ENCODE data around the gene OR1L6. TPM values are rescaled to one million over a fixed set of nuclear protein-coding genes. Genes with fewer than 3 reads are reported as not detected.

Gene OR1L6
- polyA plus RNA-seq, 1 donor (not counting 4 experiments of a cell fraction or from before 2014, with no cell fraction given): not detected

DNA sequence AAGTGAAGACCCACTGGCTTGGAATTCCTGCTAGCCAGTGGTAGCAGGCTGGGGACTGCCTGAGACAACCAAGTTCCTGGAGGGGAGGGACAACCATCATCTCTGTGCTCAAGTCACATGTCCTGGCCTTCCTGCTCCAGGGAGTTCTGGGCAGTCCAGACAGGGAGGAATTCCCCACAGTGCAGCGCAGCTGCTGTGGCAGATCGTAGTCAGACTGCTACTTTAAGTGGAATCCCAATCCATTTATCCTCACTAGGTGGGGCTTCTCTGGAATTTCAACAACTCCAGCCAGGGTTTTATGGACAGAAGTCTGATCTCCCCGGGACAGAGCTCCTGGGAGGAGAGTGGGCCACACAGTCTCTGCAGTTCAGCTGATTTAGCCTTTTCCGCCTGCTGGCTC is 25.7 kb downstream of the OR1L6 start:
- no peaks in the 10 kb centered on the region for H3K4me1 ChIP-seq (ENCODE audit: control insufficient read depth, extremely low read depth, insufficient read depth, low read length)
- no peak overlapping the region for H3K4me3 ChIP-seq (ENCODE audit: control insufficient read depth in 2 of 3, extremely low read depth in 1 of 3, insufficient read depth in 2 of 3, low read depth in 1 of 3, low read length in 3 of 3)
- no peak for DNase-seq (ENCODE audit: low read depth, low spot score)
- no peaks in the 10 kb centered on the region for H3K36me3 ChIP-seq (ENCODE audit: control insufficient read depth in 2 of 2, extremely low read depth in 1 of 2, insufficient read depth in 2 of 2, low read length in 2 of 2)
- no peak overlapping the region for H3K27ac ChIP-seq (ENCODE audit: control insufficient read depth, insufficient read depth, low read length)
- dilution Hi-C loops (cut with MboI; ENCODE audit: extremely low pct_ligation_motif_present, low sequenced_read_pairs): no loop called here
- no peak overlapping the region for H3K9ac ChIP-seq (ENCODE audit: control insufficient read depth, extremely low read depth, insufficient read depth, low read length)
- no peak for FAIRE-seq
- TF ChIP-seq, protein P1, sequence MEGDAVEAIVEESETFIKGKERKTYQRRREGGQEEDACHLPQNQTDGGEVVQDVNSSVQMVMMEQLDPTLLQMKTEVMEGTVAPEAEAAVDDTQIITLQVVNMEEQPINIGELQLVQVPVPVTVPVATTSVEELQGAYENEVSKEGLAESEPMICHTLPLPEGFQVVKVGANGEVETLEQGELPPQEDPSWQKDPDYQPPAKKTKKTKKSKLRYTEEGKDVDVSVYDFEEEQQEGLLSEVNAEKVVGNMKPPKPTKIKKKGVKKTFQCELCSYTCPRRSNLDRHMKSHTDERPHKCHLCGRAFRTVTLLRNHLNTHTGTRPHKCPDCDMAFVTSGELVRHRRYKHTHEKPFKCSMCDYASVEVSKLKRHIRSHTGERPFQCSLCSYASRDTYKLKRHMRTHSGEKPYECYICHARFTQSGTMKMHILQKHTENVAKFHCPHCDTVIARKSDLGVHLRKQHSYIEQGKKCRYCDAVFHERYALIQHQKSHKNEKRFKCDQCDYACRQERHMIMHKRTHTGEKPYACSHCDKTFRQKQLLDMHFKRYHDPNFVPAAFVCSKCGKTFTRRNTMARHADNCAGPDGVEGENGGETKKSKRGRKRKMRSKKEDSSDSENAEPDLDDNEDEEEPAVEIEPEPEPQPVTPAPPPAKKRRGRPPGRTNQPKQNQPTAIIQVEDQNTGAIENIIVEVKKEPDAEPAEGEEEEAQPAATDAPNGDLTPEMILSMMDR (optimal IDR thresholded peaks at IDR 0.05 in 1 of 3, IDR thresholded peaks at IDR 0.05 in 1 of 3, conservative IDR thresholded peaks at IDR 0.05 in 1 of 3; ENCODE audit: extremely low read depth in 1 of 3, insufficient read depth in 2 of 3, low read length in 3 of 3): no peak
- no peak for TF ChIP-seq EZH2 (IDR thresholded peaks at IDR 0.05; ENCODE audit: low read length)
- H3K27me3 ChIP-seq (ENCODE audit: control insufficient read depth, extremely low read depth, insufficient read depth, low read length): no peaks in the 10 kb centered on the region
- no peak overlapping the region for H3K4me2 ChIP-seq (ENCODE audit: control insufficient read depth, extremely low read depth, insufficient read depth, low read depth, low read length)
- H3K79me2 ChIP-seq (ENCODE audit: control insufficient read depth, insufficient read depth, low read length): no peaks in the 10 kb centered on the region
- no peaks in the 10 kb centered on the region for H4K20me1 ChIP-seq (ENCODE audit: control insufficient read depth, extremely low read depth, insufficient read depth, low read length)
- no peak overlapping the region for H2AFZ ChIP-seq (ENCODE audit: control insufficient read depth, low read length)
- no peaks in the 10 kb centered on the region for H3K9me1 ChIP-seq (ENCODE audit: control insufficient read depth, extremely low read depth, insufficient read depth, low read length)
- H3K9me3 ChIP-seq (ENCODE audit: control insufficient read depth, low read depth, low read length): no peaks in the 10 kb centered on the region

DNA sequence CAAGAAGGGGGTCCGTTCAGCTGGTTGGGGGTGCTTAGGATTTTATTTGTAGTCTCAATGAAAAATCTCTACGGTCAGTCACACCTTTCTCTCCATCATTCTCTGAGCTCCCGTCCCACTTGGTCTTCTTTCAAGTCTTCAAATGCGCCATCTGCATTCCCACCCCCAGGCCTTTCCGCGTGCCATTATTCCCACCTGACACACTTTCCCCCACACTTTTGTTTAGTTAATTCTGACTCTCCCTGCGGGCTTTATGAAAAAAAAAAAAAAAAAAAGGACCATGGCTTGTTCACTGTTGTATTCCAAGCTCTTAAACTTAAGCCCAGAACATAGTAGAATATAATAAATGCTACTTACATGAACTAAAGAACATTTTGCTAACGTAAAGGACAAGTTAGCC is 34.9 kb downstream of the OR1L6 start:
- DNase-seq (ENCODE audit: low read depth, low spot score): no peak
- no peaks in the 10 kb centered on the region for H4K20me1 ChIP-seq (ENCODE audit: control insufficient read depth, extremely low read depth, insufficient read depth, low read length)
- FAIRE-seq: no peak

More for the DNA sequence above, 34.9 kb downstream of the OR1L6 start:
- Histone ChIP-seq H3K27me3 (ENCODE audit: control insufficient read depth, extremely low read depth, insufficient read depth, low read length) (no peaks in the 10 kb centered on the region), H3K9me3 (ENCODE audit: control insufficient read depth, low read depth, low read length) (no peaks in the 10 kb centered on the region), H3K4me1 (ENCODE audit: control insufficient read depth, extremely low read depth, insufficient read depth, low read length) (no peaks in the 10 kb centered on the region), H3K36me3 (ENCODE audit: control insufficient read depth in 2 of 2, extremely low read depth in 1 of 2, insufficient read depth in 2 of 2, low read length in 2 of 2) (no peaks in the 10 kb centered on the region), H3K9me1 (ENCODE audit: control insufficient read depth, extremely low read depth, insufficient read depth, low read length) (no peaks in the 10 kb centered on the region), H2AFZ (ENCODE audit: control insufficient read depth, low read length) (no peak overlapping the region), H3K4me2 (ENCODE audit: control insufficient read depth, extremely low read depth, insufficient read depth, low read depth, low read length) (no peak overlapping the region), H3K4me3 (ENCODE audit: control insufficient read depth in 2 of 3, extremely low read depth in 1 of 3, insufficient read depth in 2 of 3, low read depth in 1 of 3, low read length in 3 of 3) (no peak overlapping the region), H3K27ac (ENCODE audit: control insufficient read depth, insufficient read depth, low read length) (no peak overlapping the region), H3K9ac (ENCODE audit: control insufficient read depth, extremely low read depth, insufficient read depth, low read length) (no peak overlapping the region), H3K79me2 (ENCODE audit: control insufficient read depth, insufficient read depth, low read length) (no peaks in the 10 kb centered on the region)
- TF ChIP-seq, protein P1 (optimal IDR thresholded peaks at IDR 0.05 in 1 of 3, IDR thresholded peaks at IDR 0.05 in 1 of 3, conservative IDR thresholded peaks at IDR 0.05 in 1 of 3; ENCODE audit: extremely low read depth in 1 of 3, insufficient read depth in 2 of 3, low read length in 3 of 3): no peak
- TF ChIP-seq EZH2 (IDR thresholded peaks at IDR 0.05; ENCODE audit: low read length): no peak
- dilution Hi-C loops (cut with MboI; ENCODE audit: extremely low pct_ligation_motif_present, low sequenced_read_pairs): no loop called here

Data from keratinocyte (primary cell).